Lower leg skin (tissue), 3 donors: Measurements from ENCODE around the gene SMIM32.

ENCODE experiments used
- CTCF ChIP-seq, 3 donors: fragments of 450-650 bp; IDR thresholded peaks; one replicate each; pipeline ENCODE4 v1.5.1; 2016; ENCODE audit warnings: antibody characterized with exemption in 3 of 3, mild to moderate bottlenecking in 3 of 3, moderate library complexity in 2 of 3
- POLR2A ChIP-seq, 2 donors: fragments of 450-650 bp; IDR thresholded peaks; one replicate each; pipeline ENCODE4 v1.6.1; 2016 to 2017; ENCODE audit warnings: antibody characterized with exemption in 2 of 2, mild to moderate bottlenecking in 1 of 2, moderate library complexity in 1 of 2

- TF ChIP-seq CTCF (IDR thresholded peaks at IDR 0.05) (no peak), POLR2A (IDR thresholded peaks at IDR 0.05) (no peak)
Observed at GRCh38 chr5:136213919-136214493, 21.0 kb upstream of the SMIM32 start.
